Stimulated activated CD4-positive, alpha-beta T cell treated with anti-CD3 and anti-CD28 coated beads, Interleukin-2, amount 100 ng/mL, for 4 hours (primary cell): ENCODE data around the gene B3GAT2.

Experiments used
- DNase-seq: peaks from one replicate; pipeline ENCODE4 v3.0.0-alpha.2; 2020; ENCODE audit warnings: low read depth

The B3GAT2 gene

GRCh38 chr6:70894001-70894400 lies 62.9 kb downstream of the B3GAT2 start:
- no peak for DNase-seq

- no peak for DNase-seq
Measured at GRCh38 chr6:70889270-70889669, 67.6 kb downstream of the B3GAT2 start.

GRCh38 chr6:70886661-70887060 lies 70.2 kb downstream of the B3GAT2 start:
- DNase-seq: no peak

GRCh38 chr6:70886071-70886470 lies 70.8 kb downstream of the B3GAT2 start:
- DNase-seq: no peak

GRCh38 chr6:70884074-70884983 lies 72.5 kb downstream of the B3GAT2 start:
- peak; percentile 26 for DNase-seq

- DNase-seq: no peak
Measured at GRCh38 chr6:70879496-70879895, 77.4 kb downstream of the B3GAT2 start.

GRCh38 chr6:70874181-70874913 lies 82.5 kb downstream of the B3GAT2 start:
- DNase-seq: no peak

- DNase-seq: no peak
Measured at GRCh38 chr6:70872469-70872868, 84.4 kb downstream of the B3GAT2 start.

GRCh38 chr6:70864401-70864800 lies 92.5 kb downstream of the B3GAT2 start:
- DNase-seq: no peak

- no peak for DNase-seq
Measured at GRCh38 chr6:70863343-70863742, 93.5 kb downstream of the B3GAT2 start.

- no peak for DNase-seq
Measured at GRCh38 chr6:70860920-70861319, 95.9 kb downstream of the B3GAT2 start.

GRCh38 chr6:70860045-70860444 lies 96.8 kb downstream of the B3GAT2 start:
- DNase-seq: no peak

- no peak for DNase-seq
Measured at GRCh38 chr6:70857387-70858077, 99.3 kb downstream of the B3GAT2 start.

GRCh38 chr6:70852667-70853246 lies 104.1 kb downstream of the B3GAT2 start:
- no peak for DNase-seq

GRCh38 chr6:70849348-70850069 lies 107.4 kb downstream of the B3GAT2 start:
- no peak for DNase-seq

GRCh38 chr6:70847106-70848084 lies 109.5 kb downstream of the B3GAT2 start:
- no peak for DNase-seq

GRCh38 chr6:70846207-70846835 lies 110.5 kb downstream of the B3GAT2 start:
- no peak for DNase-seq

GRCh38 chr6:70844301-70844700 lies 112.6 kb downstream of the B3GAT2 start:
- DNase-seq: no peak

- no peak for DNase-seq
Measured at GRCh38 chr6:70843328-70843918, 113.4 kb downstream of the B3GAT2 start.
